HG03039 (cell line): Measurements from ENCODE around the gene PLB1.

ENCODE experiments used
- ATAC-seq: cut with Tn5 transposase; IDR thresholded peaks from one replicate; pipeline ENCODE4 v1.9.1; 2021; ENCODE audit warnings: mild to moderate bottlenecking, moderate library complexity; ENCODE audit not compliant: unreplicated experiment

The PLB1 gene

GRCh38 chr2:28558158-28558820, 62.4 kb downstream of the PLB1 start:
- no peak for ATAC-seq

DNA sequence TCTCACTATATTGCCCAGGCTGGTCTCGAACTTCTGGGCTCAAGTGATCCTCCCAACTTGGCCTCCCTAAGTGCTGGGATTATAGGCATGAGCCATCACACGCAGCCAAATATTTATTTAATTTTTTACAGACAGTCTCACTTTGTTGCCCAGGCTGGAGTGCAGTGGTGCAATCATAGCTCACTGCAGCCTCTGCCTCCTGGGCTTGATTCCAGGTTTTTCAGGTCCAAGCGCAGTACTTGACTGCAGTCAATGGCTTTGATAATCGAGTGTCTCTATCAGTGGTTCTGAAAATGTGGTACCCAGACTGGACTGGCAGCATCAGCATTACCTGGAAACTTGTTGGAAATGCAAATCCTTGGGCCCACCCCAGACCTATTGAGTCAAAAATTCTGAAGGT, 63.1 kb downstream of the PLB1 start:
- no peak for ATAC-seq

DNA sequence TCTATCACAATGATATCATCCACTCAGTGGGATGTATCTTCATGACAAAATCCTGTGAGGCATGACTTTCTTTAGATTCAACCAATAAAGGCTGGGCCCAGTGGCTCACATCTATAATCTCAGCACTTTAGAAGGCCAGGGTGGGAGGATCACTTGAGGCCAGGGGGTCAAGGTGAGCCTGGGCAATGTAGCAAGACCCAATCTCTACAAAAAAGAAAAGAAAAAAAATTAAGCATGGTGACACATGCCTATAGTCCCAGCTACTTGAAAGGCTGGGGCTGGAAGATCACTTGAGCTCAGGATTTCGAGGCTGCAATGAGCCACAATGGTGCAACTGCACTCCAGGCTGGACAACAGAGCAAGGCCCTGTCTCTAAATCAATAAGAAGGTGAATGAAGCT, 68.0 kb downstream of the PLB1 start:
- ATAC-seq = no peak

DNA sequence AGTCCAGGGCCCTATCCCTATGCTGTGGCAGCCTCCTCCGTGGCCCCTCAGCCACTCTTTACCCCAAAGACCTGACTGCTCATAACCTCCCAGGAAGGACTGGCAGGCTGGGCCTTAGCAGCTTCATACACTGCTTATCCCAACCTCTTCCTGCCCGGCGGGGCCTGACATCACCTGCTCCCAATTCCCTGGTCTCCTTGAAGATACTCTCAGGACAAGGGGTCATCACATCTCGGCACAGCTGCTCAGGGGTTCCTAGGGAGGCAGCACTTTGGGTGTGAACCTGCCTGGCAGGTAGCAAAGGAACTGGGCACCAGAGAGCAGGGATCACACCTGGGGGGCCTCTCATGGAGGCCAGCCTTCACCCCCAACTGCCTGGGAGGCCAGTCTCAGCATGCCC, 68.5 kb downstream of the PLB1 start:
- no peak for ATAC-seq

- ATAC-seq = no peak
These were observed 69.2 kb downstream of the PLB1 start for GRCh38 chr2:28565033-28565432.

DNA sequence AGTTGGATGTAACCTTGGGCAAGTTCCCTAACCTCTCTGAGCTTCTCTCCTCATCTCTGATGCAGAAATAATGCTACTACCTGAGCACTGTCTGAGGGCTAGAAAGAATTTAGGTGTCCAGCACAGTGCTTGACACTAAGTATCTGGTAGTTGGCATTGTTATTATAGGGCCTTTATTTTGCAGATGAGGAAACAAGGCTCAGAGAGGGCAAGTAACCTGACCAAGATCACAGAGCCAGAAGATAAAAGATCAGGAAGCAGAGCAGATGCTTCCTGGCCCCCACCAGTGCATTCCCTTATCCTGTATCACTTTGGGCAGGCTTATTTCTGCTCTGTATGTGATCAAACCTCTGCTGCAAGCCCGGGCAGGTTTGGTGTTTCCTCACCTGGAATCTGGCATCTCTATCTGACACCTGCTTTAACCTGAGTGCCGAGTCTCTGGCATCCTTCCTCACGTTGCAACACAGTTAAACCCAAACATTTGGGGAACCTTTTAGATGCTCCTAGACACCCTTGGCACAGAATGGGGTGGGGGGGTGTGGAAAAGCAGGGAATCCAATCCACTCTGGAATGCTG, 69.9 kb downstream of the PLB1 start:
- no peak for ATAC-seq

GRCh38 chr2:28566521-28567041, 70.7 kb downstream of the PLB1 start:
- ATAC-seq = peak; percentile 92

DNA sequence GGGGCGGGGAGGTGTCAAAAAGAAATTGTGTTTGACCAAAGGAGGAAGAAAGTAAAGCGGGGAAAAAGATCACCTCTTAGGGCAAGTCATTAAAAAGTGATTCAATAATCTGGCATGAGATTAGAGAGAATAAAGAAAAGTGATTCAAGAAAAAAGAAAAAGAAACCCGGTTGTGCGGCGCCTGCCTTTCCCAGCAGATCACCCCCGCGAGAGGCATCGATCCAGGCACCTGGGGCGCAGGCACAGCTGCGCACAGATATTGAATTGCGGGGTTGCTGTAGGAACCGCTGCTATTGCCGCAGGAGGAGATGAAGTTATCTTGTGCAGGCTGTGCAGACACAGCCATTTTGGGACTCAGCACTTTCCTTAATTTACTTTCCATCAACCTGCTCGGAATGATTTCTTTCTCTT, 71.2 kb downstream of the PLB1 start:
- no peak for ATAC-seq

DNA sequence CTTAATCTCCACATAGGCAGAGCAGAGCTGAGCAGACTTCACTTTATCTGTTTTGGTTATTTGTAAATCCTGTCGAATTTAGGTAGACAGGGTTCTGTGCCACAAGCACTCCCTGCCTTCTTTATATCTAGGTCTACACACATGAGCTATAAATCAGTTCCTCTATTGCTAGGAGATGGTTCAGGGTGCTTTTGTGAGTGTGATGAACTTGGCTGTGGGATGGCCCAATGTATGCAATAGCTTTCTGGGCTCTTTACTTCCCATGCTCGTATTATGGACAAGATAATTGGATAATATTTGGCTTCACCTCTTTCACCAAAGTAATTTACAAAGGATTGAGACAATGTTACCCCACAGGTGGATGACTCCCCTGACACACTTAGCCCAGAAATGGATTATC, 72.2 kb downstream of the PLB1 start:
- no peak for ATAC-seq

- ATAC-seq = no peak
These were observed 72.7 kb downstream of the PLB1 start for GRCh38 chr2:28568533-28568932.

DNA sequence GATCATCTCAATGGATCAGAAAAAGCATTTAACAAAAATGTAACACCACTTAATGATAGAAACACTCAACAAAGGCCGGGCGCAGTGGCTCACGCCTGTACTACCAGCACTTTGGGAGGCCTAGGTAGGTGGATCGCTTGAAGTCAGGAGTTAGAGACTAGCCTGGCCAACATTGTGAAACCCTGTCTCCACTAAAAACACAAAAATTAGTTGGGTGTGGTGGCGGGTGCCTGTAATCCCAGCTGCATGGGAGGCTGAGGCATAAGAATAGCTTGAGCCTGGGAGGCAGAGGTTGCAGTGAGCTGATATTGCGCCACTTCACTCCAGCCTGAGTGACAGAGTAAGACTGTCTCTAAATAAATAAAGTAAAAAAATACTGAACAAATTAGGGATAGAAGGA, 74.6 kb downstream of the PLB1 start:
- no peak for ATAC-seq

GRCh38 chr2:28576714-28577113, 80.9 kb downstream of the PLB1 start:
- no peak for ATAC-seq

- no peak for ATAC-seq
These were observed 82.2 kb downstream of the PLB1 start for GRCh38 chr2:28577791-28578680.

DNA sequence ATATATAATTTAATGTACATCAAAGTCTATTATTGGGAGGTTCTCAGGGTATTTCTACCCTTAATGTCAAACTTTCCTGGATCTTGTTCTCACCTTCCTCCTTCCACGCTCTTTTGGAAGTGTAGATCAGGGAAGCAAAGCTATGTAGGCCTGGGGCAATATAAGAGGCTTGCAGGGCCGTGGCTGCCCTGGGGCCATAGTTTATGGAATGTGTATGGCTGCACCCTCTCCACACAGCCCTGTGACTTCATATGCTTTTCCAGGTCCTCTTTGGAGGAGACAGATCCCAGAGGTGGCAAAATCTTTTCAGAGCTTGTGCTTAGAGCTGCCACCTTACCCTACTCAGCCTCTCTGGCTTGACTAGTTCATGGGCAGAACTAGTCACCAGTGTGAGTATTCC, 82.9 kb downstream of the PLB1 start:
- ATAC-seq = no peak

- ATAC-seq = no peak
These were observed 83.7 kb downstream of the PLB1 start for GRCh38 chr2:28579606-28580005.

DNA sequence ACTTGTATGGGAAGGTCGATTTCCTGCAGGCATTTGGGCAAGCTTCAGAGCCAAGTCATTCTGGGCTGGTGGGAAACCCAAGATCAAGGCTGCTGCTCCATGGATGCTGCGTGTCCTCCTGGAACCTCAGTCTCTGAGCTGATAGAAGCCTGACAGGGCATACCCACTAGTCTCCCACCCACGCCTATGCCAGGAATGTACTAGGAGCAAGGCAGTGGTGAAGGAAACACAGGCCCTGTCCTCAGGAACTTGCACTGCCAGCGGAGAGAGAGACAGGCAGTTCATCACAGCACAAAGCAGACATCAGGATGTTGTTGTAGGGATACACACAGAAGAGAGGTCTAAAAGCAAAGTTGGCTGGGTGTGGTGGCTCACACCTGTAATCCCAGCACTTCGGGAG, 84.2 kb downstream of the PLB1 start:
- no peak for ATAC-seq

- no peak for ATAC-seq
These were observed 85.5 kb downstream of the PLB1 start for GRCh38 chr2:28581312-28581711.

DNA sequence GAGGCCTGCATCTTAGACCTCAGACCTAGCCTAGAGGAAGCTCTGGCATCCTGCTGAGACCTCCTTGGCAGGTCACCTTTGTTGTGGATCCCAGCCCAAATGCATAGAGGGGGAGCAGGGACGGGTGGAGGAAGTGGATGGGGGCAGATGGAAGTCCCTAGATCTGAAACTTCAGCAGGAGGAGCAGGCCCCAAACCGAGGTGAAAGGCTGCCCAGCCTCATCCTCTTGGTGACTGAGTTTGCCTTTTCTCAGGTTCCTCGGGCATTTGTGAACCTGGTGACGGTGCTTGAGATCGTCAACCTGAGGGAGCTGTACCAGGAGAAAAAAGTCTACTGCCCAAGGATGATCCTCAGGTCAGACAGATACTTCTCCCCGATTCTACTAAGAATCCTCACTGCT, 86.3 kb downstream of the PLB1 start:
- no peak for ATAC-seq

- no peak for ATAC-seq
These were observed 86.7 kb downstream of the PLB1 start for GRCh38 chr2:28582595-28582994.

DNA sequence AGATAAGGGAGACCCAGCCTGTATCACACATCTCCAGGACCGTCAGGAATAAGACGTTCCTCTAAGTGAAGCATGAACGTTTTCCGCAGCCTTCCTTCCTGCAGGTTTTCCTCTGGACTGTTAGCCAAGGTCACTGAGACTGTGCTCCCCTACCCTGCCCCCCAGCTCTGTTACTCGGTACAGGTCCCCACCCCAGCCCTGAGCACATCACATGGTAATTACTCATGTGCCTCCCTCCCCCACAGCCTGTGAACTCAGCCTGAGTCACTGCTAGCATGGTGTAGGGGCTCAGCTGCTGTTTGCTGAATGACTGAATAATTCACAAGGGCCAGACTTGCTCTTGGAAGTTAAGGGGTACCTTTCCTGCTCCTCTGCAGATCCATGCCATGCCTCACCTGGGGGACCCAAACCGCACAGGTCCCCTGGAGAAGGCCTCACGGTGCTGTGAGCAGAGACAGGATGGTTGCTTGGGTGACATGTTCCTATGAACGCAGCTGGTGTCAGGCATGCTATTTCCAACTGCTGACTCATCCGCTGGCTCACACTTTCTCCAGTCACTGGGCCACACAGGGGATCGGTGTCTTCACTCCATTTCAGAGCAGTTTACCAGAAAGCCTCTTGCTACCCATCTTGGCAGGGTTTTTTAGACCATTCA, 88.2 kb downstream of the PLB1 start:
- peak; percentile 50 for ATAC-seq

DNA sequence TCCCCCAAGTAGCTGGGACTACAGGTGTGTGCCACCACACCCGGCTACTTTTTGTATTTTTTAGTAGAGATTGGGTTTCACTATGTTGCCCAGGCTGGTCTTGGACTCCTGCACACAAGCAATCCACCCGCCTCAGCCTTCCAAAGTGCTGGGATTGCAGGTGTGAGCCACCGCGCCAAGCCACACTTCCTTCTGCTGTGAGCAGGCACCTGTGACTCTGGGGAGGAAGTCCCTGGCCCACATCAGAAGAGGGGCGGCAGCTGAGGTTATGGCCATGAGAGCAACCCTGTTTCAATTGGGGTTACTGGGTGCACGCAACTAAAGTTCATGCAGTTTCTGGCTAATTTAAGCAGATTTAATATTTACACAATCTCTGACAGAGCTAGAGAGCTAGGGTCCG, 91.0 kb downstream of the PLB1 start:
- ATAC-seq = no peak
